ENCODE results near the gene FRMPD3.

GRCh38 chrX:107445146-107445545 is 4.3 kb upstream of the FRMPD3 start:
- TF ChIP-seq GATA2 (IDR thresholded peaks at IDR 0.05; ENCODE audit: low read depth, low read length) (no peak), GATA3 (IDR thresholded peaks at IDR 0.05; ENCODE audit: low read depth, low read length) (no peak)

Data from SH-SY5Y (cell line).